Neutrophil (primary cell): ENCODE results near the gene TACR2.

Experiments
- H3K27ac ChIP-seq: fragments of 200-600 bp; sonication (generic); 2 replicates; pipeline ENCODE4 v1.5.1; 2016; ENCODE audit warnings: mild to moderate bottlenecking, moderate library complexity
- H3K27me3 ChIP-seq: fragments of 200-600 bp; sonication (generic); 2 replicates; pipeline ENCODE4 v1.6.0; 2016; ENCODE audit warnings: mild to moderate bottlenecking
- H3K36me3 ChIP-seq: fragments of 200-600 bp; sonication (generic); 2 replicates; pipeline ENCODE4 v1.5.1; 2017
- H3K4me1 ChIP-seq, 2 experiments: fragments of 200-600 bp in 1 of 2; sonication (generic) in 1 of 2; 1 replicate in 1 of 2; 2 replicates in 1 of 2; pipeline versions ENCODE4 v1.5.1 to v1.6.1; 2013 to 2016; ENCODE audit warnings: low read depth in 1 of 2, low read length in 1 of 2, mild to moderate bottlenecking in 1 of 2, moderate library complexity in 1 of 2; ENCODE audit not compliant: control insufficient read depth in 1 of 2, insufficient read depth in 1 of 2
- H3K4me3 ChIP-seq, 2 experiments: fragments of 200-600 bp in 1 of 2; sonication (generic) in 1 of 2; 1 replicate in 1 of 2; 2 replicates in 1 of 2; pipeline ENCODE4 v1.5.1; 2013 to 2016; ENCODE audit warnings: low read depth in 1 of 2, low read length in 1 of 2, mild to moderate bottlenecking in 1 of 2, moderate library complexity in 1 of 2
- H3K9me3 ChIP-seq: fragments of 200-600 bp; sonication (generic); 2 replicates; pipeline ENCODE4 v1.5.1; 2016
- TF ChIP-seq, protein P1 (sequence below): fragments of 200-600 bp; sonication (generic); IDR thresholded peaks from 2 replicates; pipeline ENCODE4 v1.5.1; 2016; ENCODE audit warnings: antibody characterized with exemption

Gene TACR2

GRCh38 chr10:69416695-69417094, at the start of gene TACR2:
Gene TACR2, minus strand, starts transcription at chr10:69416918. Its CDS starts 595 bp downstream, at chr10:69416323.
- H3K27me3 ChIP-seq: peaks cover 15% of the 10 kb centered on the region
- no peaks in the 10 kb centered on the region for H3K9me3 ChIP-seq
- H3K4me1 ChIP-seq: peaks cover 0 to 11% of the 10 kb centered on the region in 2 experiments
- H3K4me3 ChIP-seq: no peak within 1 kb of the TSS
- TF ChIP-seq, protein P1, sequence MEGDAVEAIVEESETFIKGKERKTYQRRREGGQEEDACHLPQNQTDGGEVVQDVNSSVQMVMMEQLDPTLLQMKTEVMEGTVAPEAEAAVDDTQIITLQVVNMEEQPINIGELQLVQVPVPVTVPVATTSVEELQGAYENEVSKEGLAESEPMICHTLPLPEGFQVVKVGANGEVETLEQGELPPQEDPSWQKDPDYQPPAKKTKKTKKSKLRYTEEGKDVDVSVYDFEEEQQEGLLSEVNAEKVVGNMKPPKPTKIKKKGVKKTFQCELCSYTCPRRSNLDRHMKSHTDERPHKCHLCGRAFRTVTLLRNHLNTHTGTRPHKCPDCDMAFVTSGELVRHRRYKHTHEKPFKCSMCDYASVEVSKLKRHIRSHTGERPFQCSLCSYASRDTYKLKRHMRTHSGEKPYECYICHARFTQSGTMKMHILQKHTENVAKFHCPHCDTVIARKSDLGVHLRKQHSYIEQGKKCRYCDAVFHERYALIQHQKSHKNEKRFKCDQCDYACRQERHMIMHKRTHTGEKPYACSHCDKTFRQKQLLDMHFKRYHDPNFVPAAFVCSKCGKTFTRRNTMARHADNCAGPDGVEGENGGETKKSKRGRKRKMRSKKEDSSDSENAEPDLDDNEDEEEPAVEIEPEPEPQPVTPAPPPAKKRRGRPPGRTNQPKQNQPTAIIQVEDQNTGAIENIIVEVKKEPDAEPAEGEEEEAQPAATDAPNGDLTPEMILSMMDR: no peak
- H3K36me3 ChIP-seq: no peaks in the 10 kb centered on the region
- no peak within 1 kb of the TSS for H3K27ac ChIP-seq

- Histone ChIP-seq H3K4me1 (peaks cover 26 to 41% of the 10 kb centered on the region in 2 experiments), H3K36me3 (no peaks in the 10 kb centered on the region), H3K27ac (no peak overlapping the region), H3K4me3 (no peak overlapping the region), H3K27me3 (no peaks in the 10 kb centered on the region), H3K9me3 (no peaks in the 10 kb centered on the region)
- TF ChIP-seq, protein P1: no peak
These were observed 49.4 kb upstream of the TACR2 start for GRCh38 chr10:69466158-69466490.

GRCh38 chr10:69465457-69466157, 48.9 kb upstream of the TACR2 start:
- Histone ChIP-seq H3K27me3 (no peaks in the 10 kb centered on the region), H3K9me3 (no peaks in the 10 kb centered on the region), H3K4me3 (no peak overlapping the region), H3K27ac (no peak overlapping the region), H3K4me1 (peaks cover 26 to 41% of the 10 kb centered on the region in 2 experiments), H3K36me3 (no peaks in the 10 kb centered on the region)
- TF ChIP-seq, protein P1: no peak

DNA sequence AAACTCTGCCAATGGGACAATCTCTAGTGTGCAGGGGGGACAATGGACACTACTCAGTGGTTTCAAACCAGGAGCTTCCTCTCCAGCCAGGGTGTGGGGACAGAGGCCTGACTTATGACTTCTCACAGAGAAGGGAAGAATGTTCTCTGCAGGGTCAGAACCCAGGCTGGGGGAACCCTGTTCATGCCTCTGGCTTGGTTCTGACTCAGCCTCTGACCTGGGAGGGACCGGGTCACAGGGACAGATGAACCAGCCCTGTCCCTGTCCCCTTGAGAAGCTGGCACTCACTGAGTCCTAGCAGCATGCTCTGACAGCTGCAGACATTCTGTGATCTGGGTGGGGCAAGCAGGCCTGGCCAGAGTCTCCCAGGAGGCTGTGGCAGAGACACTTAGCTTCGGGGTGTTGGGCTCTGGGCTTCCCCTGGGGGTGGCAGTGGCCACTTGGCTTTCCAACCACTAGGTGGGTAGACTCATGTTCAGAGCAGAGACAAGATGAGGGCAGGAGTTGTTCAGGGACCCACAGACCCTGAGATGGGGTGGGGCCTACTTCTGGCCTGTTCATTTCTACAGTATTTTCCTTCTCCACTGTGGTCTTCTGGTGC, 48.2 kb upstream of the TACR2 start:
- Histone ChIP-seq H3K9me3 (no peaks in the 10 kb centered on the region), H3K4me1 (peaks cover 26 to 38% of the 10 kb centered on the region in 2 experiments), H3K27ac (no peak overlapping the region), H3K36me3 (no peaks in the 10 kb centered on the region), H3K4me3 (no peak overlapping the region), H3K27me3 (no peaks in the 10 kb centered on the region)
- TF ChIP-seq, protein P1: no peak

GRCh38 chr10:69464401-69464800, 47.7 kb upstream of the TACR2 start:
- TF ChIP-seq, protein P1: no peak
- Histone ChIP-seq H3K36me3 (no peaks in the 10 kb centered on the region), H3K9me3 (no peaks in the 10 kb centered on the region), H3K4me1 (peaks cover 26 to 34% of the 10 kb centered on the region in 2 experiments), H3K27ac (no peak overlapping the region), H3K4me3 (no peak overlapping the region), H3K27me3 (no peaks in the 10 kb centered on the region)
